ENCODE data around the gene PDZD8. TPM values are rescaled to one million over a fixed set of nuclear protein-coding genes. Genes with fewer than 3 reads are reported as not detected.
"Not testable (repeated sequence)": the region's sequence is repeated elsewhere in the genome, so short reads cannot be mapped to it uniquely, and the experiment has no call there.

The PDZD8 gene
- polyA plus RNA-seq, 3 donors, result 39.0 to 45.8 (median 39.7) TPM

- no peak for DNase-seq (ENCODE audit: low read depth in 3 of 3, low spot score in 2 of 3)
Measured at GRCh38 chr10:117257721-117258120, 117.5 kb downstream of the PDZD8 start.

GRCh38 chr10:117256910-117257309, 118.3 kb downstream of the PDZD8 start:
- DNase-seq (ENCODE audit: low read depth in 3 of 3, low spot score in 2 of 3), result no peak

GRCh38 chr10:117255835-117256460, 119.3 kb downstream of the PDZD8 start:
- DNase-seq (ENCODE audit: low read depth in 3 of 3, low spot score in 2 of 3), result no peak

- DNase-seq (ENCODE audit: low read depth in 3 of 3, low spot score in 2 of 3), result no peak
Measured at GRCh38 chr10:117254774-117255735, 120.2 kb downstream of the PDZD8 start.

GRCh38 chr10:117254338-117254737, 120.9 kb downstream of the PDZD8 start:
- DNase-seq (ENCODE audit: low read depth in 3 of 3, low spot score in 2 of 3), result no peak

- no peak for DNase-seq (ENCODE audit: low read depth in 3 of 3, low spot score in 2 of 3)
Measured at GRCh38 chr10:117253908-117254307, 121.3 kb downstream of the PDZD8 start.

- DNase-seq (ENCODE audit: low read depth in 3 of 3, low spot score in 2 of 3), result no peak
Measured at GRCh38 chr10:117250411-117250810, 124.8 kb downstream of the PDZD8 start.

- no peak for DNase-seq (ENCODE audit: low read depth in 3 of 3, low spot score in 2 of 3)
Measured at GRCh38 chr10:117249493-117250093, 125.6 kb downstream of the PDZD8 start.

- no peak for DNase-seq (ENCODE audit: low read depth in 3 of 3, low spot score in 2 of 3)
Measured at GRCh38 chr10:117248750-117249465, 126.3 kb downstream of the PDZD8 start.

GRCh38 chr10:117246997-117247671, 128.1 kb downstream of the PDZD8 start:
- DNase-seq (ENCODE audit: low read depth in 3 of 3, low spot score in 2 of 3), result no peak

GRCh38 chr10:117242463-117242832, 132.8 kb downstream of the PDZD8 start:
- no peak for DNase-seq (ENCODE audit: low read depth in 3 of 3, low spot score in 2 of 3)

GRCh38 chr10:117241541-117242462, 133.4 kb downstream of the PDZD8 start:
- no peak for DNase-seq (ENCODE audit: low read depth in 3 of 3, low spot score in 2 of 3)

- no peak for DNase-seq (ENCODE audit: low read depth in 3 of 3, low spot score in 2 of 3)
Measured at GRCh38 chr10:117240621-117241529, 134.4 kb downstream of the PDZD8 start, which contains the start of gene SLC18A2. SLC18A2 (plus strand) TSS chr10:117241114; CDS start chr10:117241694, 580 bp downstream.

GRCh38 chr10:117239721-117240620, 135.3 kb downstream of the PDZD8 start:
- DNase-seq (ENCODE audit: low read depth in 3 of 3, low spot score in 2 of 3), result no peak

GRCh38 chr10:117239051-117239450, 136.2 kb downstream of the PDZD8 start:
- DNase-seq (ENCODE audit: low read depth in 3 of 3, low spot score in 2 of 3), result no peak

GRCh38 chr10:117237401-117237991, 137.7 kb downstream of the PDZD8 start:
- DNase-seq (ENCODE audit: low read depth in 3 of 3, low spot score in 2 of 3), result no peak

- DNase-seq (ENCODE audit: low read depth in 3 of 3, low spot score in 2 of 3), result not testable (repeated sequence)
Measured at GRCh38 chr10:117230107-117230506, 145.1 kb downstream of the PDZD8 start.

Data from right renal cortex interstitium (tissue), 3 donors.